Heart left ventricle (tissue), 16 donors: ENCODE measurements around the gene TTC19. TPM values are rescaled to one million over a fixed set of nuclear protein-coding genes. Genes with fewer than 3 reads are reported as not detected.
A peak's percentile ranks its signal among the peaks of the same experiment; 100 is the strongest.

Source experiments
- ATAC-seq, 4 donors: fragments of 200-7000 bp; cut with Tn5 transposase; one replicate each; pipeline ENCODE4 v1.9.1; 2020 to 2022; ENCODE audit warnings: moderate library complexity in 4 of 4, mild to moderate bottlenecking in 3 of 4, moderate number of reproducible peaks in 1 of 4
- DNase-seq, 5 donors: peaks; one replicate each; pipeline ENCODE4 v3.0.0-alpha.2; 2020
- H3K27ac ChIP-seq, 12 donors: fragments of 200-600 bp; sonication (generic) in 4 of 12; one replicate each; pipeline versions ENCODE4 v1.5.0 to v1.8.0; 2016 to 2022; ENCODE audit warnings: mild to moderate bottlenecking in 2 of 12
- H3K27me3 ChIP-seq, 9 donors: fragments of 200-600 bp; sonication (generic) in 2 of 9; one replicate each; pipeline versions ENCODE4 v1.5.1 to v1.8.0; 2016 to 2022; ENCODE audit warnings: mild to moderate bottlenecking in 3 of 9
- H3K36me3 ChIP-seq, 9 donors: fragments of 200-600 bp; sonication (generic) in 2 of 9; one replicate each; pipeline versions ENCODE4 v1.5.0 to v1.8.0; 2018 to 2022; ENCODE audit warnings: mild to moderate bottlenecking in 2 of 9
- H3K4me1 ChIP-seq, 12 donors: fragments of 200-600 bp; sonication (generic) in 4 of 12; one replicate each; pipeline versions ENCODE4 v1.5.0 to v1.8.0; 2016 to 2022; ENCODE audit warnings: mild to moderate bottlenecking in 3 of 12
- H3K4me3 ChIP-seq, 12 donors: fragments of 200-600 bp; sonication (generic) in 4 of 12; one replicate each; pipeline versions ENCODE4 v1.5.0 to v1.8.0; 2017 to 2022; ENCODE audit warnings: mild to moderate bottlenecking in 9 of 12, moderate library complexity in 4 of 12
- H3K9me3 ChIP-seq, 12 donors: fragments of 200-600 bp; sonication (generic) in 4 of 12; one replicate each; pipeline versions ENCODE4 v1.5.0 to v1.8.0; 2016 to 2022; ENCODE audit warnings: mild to moderate bottlenecking in 1 of 12
- POLR2A ChIP-seq, 2 donors: fragments of 450-650 bp; IDR thresholded peaks; one replicate each; pipeline ENCODE4 v1.6.1; 2017; ENCODE audit warnings: antibody characterized with exemption in 2 of 2, mild to moderate bottlenecking in 2 of 2, moderate library complexity in 2 of 2
- WGBS, 4 donors: extraction: QIAGEN DNeasy Blood & Tissue Kit in 2 of 4; methylation state at CpG; one replicate each; pipeline versions ENCODE4 v1.1.5 to v1.1.7; 2013 to 2018; 5-methylcytosine and 5-hydroxymethylcytosine counted together
- intact Hi-C, 10 donors: fragments of 100-400 bp; cut with DNase I; formaldehyde crosslinking; loops; one replicate each; pipeline versions ENCODE4 v1.11.1 to v1.14.2; 2022
- polyA plus RNA-seq, 2 donors: library from polyadenylated mRNA; stranded (reverse); fragments of 200-250 nt; gene quantifications; one replicate each; pipeline ENCODE4 v1.2.3, GENCODE V29; 2013
- total RNA-seq, 9 donors: library from RNA; depleted of rRNA in 2 of 9; stranded (reverse); fragments of >200 nt in 2 of 9; fragmentation: NEBNext Ultra II Directional in 3 of 9; extraction: Animal tissue kit (Norgen Biotek cat#: 25700) in 3 of 9; gene quantifications; one replicate each; pipeline versions ENCODE4 v1.1.0 to v1.2.4, GENCODE V29; 2016 to 2023
- TF ChIP-seq, protein P1 (sequence below), 12 donors: fragments of 200-600 bp; sonication (generic) in 4 of 12; IDR thresholded peaks; one replicate each; pipeline versions ENCODE4 v1.5.0 to v1.8.0; 2018 to 2022; ENCODE audit warnings: antibody characterized with exemption in 12 of 12, mild to moderate bottlenecking in 5 of 12
- donor health status: ischemic (EF 13 %, LVEDD 7.1; RV severe dilation, severe dysfunction).
- donor health status: healthy with polysubstance abuse.
- donor health status: DM: no; HTN: yes; CAD: no.
- donor health status: DM: no; HTN: no; CAD: no.
- donor health status: ischemic (EF 25% LVEDD 6.9; RV normal size, moderate dysfunction).
- donor health status: ischemic (EF 25% LVEDD 5.7; RV mildly dilated, moderate dysfunction).
- donor health status: healthy.
- donor health status: DM: yes; HTN: yes; CAD: no.
- donor health status: ischemic (EF 35%, LVEDD 5.7; RV mildly dilated, moderate dysfunction).
- donor health status: nonischemic (EF 11% LVEDD 7.7; RV severe dilation, severe dysfunction).
- donor health status: DM: yes; HTN: yes; CAD: no.
- donor health status: PGD.
- donor health status: ischemic (EF 29% LVEDD 5.4; RV normal size, mild dysfunction).
- donor health status: nonischemic (EF 23%, LVEDD 6.1; RV moderate dilation, normal function).

TTC19 gene
- total and polyA plus RNA-seq, 11 donors, result 10.3 to 47.0 (median 28.6) TPM

DNA sequence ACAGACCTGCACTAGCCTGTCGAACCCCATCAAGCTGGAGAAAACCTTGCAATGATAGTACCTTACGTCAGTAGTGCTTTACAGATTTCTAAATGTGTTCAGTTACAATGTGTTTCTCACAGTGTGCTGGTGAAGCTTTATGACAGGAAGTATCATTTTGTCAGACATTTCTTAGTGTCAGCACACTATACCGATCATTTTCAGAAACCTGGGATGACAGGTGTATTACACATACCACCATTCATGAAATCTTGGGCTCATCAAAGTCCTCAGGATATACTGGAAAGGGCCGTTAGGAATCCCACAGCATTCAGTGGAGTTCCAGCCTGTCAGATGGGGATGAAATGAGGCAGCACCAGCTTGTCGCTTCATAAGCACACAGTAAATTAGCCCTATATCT is 27.3 kb downstream of the TTC19 start:
- Histone ChIP-seq H3K9me3 (no peaks in the 10 kb centered on the region), H3K4me3 (no peak overlapping the region), H3K27me3 (no peaks in the 10 kb centered on the region), H3K36me3 (peaks cover 0 to 95% (median 92%) of the 10 kb centered on the region in 9 donors), H3K27ac (peak overlapping the region in 2 of 12 donors; percentile 29 to 66), H3K4me1 (peaks cover 0 to 31% (median 11%) of the 10 kb centered on the region in 12 donors)
- no peak for ATAC-seq
- TF ChIP-seq, protein P1, sequence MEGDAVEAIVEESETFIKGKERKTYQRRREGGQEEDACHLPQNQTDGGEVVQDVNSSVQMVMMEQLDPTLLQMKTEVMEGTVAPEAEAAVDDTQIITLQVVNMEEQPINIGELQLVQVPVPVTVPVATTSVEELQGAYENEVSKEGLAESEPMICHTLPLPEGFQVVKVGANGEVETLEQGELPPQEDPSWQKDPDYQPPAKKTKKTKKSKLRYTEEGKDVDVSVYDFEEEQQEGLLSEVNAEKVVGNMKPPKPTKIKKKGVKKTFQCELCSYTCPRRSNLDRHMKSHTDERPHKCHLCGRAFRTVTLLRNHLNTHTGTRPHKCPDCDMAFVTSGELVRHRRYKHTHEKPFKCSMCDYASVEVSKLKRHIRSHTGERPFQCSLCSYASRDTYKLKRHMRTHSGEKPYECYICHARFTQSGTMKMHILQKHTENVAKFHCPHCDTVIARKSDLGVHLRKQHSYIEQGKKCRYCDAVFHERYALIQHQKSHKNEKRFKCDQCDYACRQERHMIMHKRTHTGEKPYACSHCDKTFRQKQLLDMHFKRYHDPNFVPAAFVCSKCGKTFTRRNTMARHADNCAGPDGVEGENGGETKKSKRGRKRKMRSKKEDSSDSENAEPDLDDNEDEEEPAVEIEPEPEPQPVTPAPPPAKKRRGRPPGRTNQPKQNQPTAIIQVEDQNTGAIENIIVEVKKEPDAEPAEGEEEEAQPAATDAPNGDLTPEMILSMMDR (IDR thresholded peaks at IDR 0.05), result no peak
- TF ChIP-seq POLR2A (IDR thresholded peaks at IDR 0.05), result no peak
- 94 to 96% (median 95%) methylated on average over 5 of the region's 5 CpGs for WGBS, 4 donors
- intact Hi-C loops, result no loop called here
- no peak for DNase-seq

DNA sequence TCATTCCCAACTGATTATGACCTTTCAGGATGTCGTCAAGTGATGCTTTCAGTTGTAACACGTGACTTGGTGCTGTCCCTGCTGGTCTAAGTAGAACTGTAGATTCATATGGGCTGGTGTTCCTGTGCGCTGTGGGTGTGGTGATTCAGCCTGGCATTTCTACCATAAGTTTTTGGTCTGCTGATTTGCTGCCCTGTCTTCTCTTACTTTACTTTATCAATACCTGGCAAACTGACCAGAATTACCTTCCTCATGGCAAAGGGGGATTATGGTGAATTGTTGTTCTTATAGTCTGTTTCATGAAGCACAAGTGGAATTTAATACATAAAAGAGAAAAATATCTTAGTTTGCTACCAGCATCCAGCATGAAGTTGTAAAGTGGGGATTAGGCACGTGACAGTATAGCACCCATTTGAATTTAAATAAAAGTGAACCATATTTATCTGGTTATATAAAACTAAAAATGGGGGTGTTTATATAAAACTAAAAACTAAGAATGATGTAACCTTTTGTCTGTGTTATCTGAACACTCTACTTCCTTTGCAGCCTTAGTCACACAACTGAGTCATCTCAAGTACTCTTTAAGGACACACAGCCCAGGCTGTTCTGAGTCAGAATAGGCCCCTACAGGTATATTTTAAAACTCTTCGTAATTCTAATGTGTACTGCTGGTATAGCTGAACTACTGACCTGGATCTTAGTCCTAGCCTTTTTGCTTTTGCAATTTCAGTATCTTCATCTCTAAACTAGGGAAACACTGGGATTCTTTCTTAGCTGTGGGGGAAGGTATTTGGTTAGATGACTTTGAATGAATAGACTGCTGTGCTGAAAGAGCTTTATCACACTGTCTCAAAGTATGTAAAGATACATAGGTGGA is 28.3 kb downstream of the TTC19 start:
- intact Hi-C loops, result no loop called here
- peak overlapping the region in 6 of 12 donors; percentile 12 to 66 (median 39) for H3K27ac ChIP-seq
- H3K9me3 ChIP-seq, result no peaks in the 10 kb centered on the region
- peak; percentile 18 to 92 (median 85) for ATAC-seq
- DNase-seq, result no peak
- peaks cover 0 to 21% (median 8%) of the 10 kb centered on the region in 12 donors for H3K4me1 ChIP-seq
- WGBS, 4 donors, result 74 to 80% (median 77%) methylated on average over 5 of the region's 5 CpGs
- no peak overlapping the region for H3K4me3 ChIP-seq
- TF ChIP-seq, protein P1 (IDR thresholded peaks at IDR 0.05), result no peak
- TF ChIP-seq POLR2A (IDR thresholded peaks at IDR 0.05), result no peak
- peaks cover 0 to 100% (median 96%) of the 10 kb centered on the region in 9 donors for H3K36me3 ChIP-seq
- no peaks in the 10 kb centered on the region for H3K27me3 ChIP-seq

DNA sequence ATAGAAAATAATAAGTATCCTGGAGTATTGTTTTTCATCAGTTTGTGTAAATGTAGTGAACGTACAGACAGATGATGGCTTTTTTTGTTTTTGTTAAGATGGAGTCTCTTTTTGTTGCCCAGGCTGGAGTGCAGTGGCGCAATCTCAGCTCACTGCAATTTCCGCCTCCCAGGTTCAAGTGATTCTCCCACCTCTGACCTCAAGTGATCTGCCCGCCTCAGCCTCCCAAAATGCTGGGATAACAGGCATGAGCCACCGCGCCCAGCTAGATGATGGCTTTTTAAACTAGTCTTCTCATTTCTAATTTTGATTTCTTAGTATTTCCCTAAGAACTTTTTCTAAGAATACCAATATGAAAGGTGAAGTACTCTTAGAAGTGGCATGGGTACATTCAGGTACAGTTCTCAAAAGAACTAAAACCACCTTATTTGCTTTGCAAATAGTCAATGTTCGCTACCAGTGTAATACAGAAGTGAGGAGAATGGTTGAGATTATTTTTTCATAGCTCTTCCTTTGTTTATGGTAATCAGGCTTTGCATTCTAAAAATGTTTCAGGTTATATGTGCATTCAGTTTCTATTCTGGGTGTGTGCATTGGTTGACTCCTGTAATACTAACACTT is 34.2 kb downstream of the TTC19 start:
- no peak for DNase-seq
- Histone ChIP-seq H3K4me1 (no peaks in the 10 kb centered on the region), H3K36me3 (peaks cover 0 to 100% (median 99%) of the 10 kb centered on the region in 9 donors), H3K4me3 (no peak overlapping the region), H3K27me3 (no peaks in the 10 kb centered on the region), H3K9me3 (no peaks in the 10 kb centered on the region), H3K27ac (no peak overlapping the region)
- intact Hi-C loops, result no loop called here
- no peak for TF ChIP-seq POLR2A (IDR thresholded peaks at IDR 0.05)
- no peak for ATAC-seq
- 94 to 98% (median 97%) methylated on average over 7 of the region's 7 CpGs for WGBS, 4 donors

- Histone ChIP-seq H3K27me3 (no peaks in the 10 kb centered on the region), H3K27ac (no peak overlapping the region), H3K36me3 (peaks cover 0 to 100% (median 99%) of the 10 kb centered on the region in 9 donors), H3K9me3 (no peaks in the 10 kb centered on the region), H3K4me3 (no peak overlapping the region), H3K4me1 (peaks cover 0 to 4% (median 0%) of the 10 kb centered on the region in 12 donors)
- ATAC-seq (no peak), DNase-seq (no peak)
- WGBS, 4 donors, result 88 to 93% (median 89%) methylated on average over 2 of the region's 2 CpGs
- intact Hi-C loops, result no loop called here
- TF ChIP-seq, protein P1 (IDR thresholded peaks at IDR 0.05), result no peak
Measured at GRCh38 chr17:16036261-16036660, 36.6 kb downstream of the TTC19 start.
